Spleen (tissue), 13 donors: ENCODE data around the gene RTF1. TPM values are rescaled to one million over a fixed set of nuclear protein-coding genes. Genes with fewer than 3 reads are reported as not detected.
"Not testable (repeated sequence)": the region's sequence is repeated elsewhere in the genome, so short reads cannot be mapped to it uniquely, and the experiment has no call there.

ENCODE experiments used
- DNase-seq: peaks from one replicate; pipeline ENCODE4 v3.0.0-alpha.2; 2020
- H3K27ac ChIP-seq, 8 donors: fragments of 200-600 bp; sonication (generic) in 7 of 8; 1 replicate in 4 of 8; 2 replicates in 4 of 8; pipeline versions ENCODE4 v1.5.0 to v1.8.0; 2016 to 2021; ENCODE audit warnings: inconsistent platforms in 4 of 8, mild to moderate bottlenecking in 4 of 8, moderate library complexity in 1 of 8
- H3K27me3 ChIP-seq, 7 donors: fragments of 200-600 bp; sonication (generic) in 6 of 7; replicated peaks in 1 of 7; 1 replicate in 4 of 7; 2 replicates in 3 of 7; pipeline versions ENCODE4 v1.5.0 to v1.8.0; 2016 to 2021; ENCODE audit warnings: inconsistent platforms in 3 of 7, mild to moderate bottlenecking in 1 of 7
- H3K36me3 ChIP-seq, 6 donors: fragments of 200-600 bp; sonication (generic) in 5 of 6; 1 replicate in 4 of 6; 2 replicates in 2 of 6; pipeline versions ENCODE4 v1.5.0 to v1.8.0; 2016 to 2021; ENCODE audit warnings: inconsistent platforms in 2 of 6
- H3K4me1 ChIP-seq, 6 donors: fragments of 200-600 bp; sonication (generic) in 5 of 6; 1 replicate in 3 of 6; 2 replicates in 3 of 6; pipeline versions ENCODE4 v1.5.0 to v1.8.0; 2016 to 2021; ENCODE audit warnings: inconsistent platforms in 3 of 6
- H3K4me3 ChIP-seq, 8 donors: fragments of 200-600 bp; sonication (generic) in 7 of 8; 1 replicate in 4 of 8; 2 replicates in 4 of 8; pipeline versions ENCODE4 v1.5.0 to v1.8.0; 2016 to 2021; ENCODE audit warnings: inconsistent platforms in 4 of 8, mild to moderate bottlenecking in 4 of 8, moderate library complexity in 2 of 8
- H3K9me3 ChIP-seq, 8 donors: fragments of 200-600 bp; sonication (generic) in 7 of 8; 1 replicate in 4 of 8; 2 replicates in 4 of 8; pipeline versions ENCODE4 v1.5.0 to v1.8.0; 2016 to 2021; ENCODE audit warnings: inconsistent platforms in 4 of 8
- CTCF ChIP-seq, 11 experiments: fragments of 200-600 bp in 7 of 11; fragments of 450-650 bp in 4 of 11; sonication (generic) in 4 of 11; IDR thresholded peaks in 8 of 11; conservative IDR thresholded peaks in 3 of 11; 1 replicate in 7 of 11; 2 replicates in 4 of 11; pipeline versions ENCODE4 v1.4.0 to v1.8.0; 2016 to 2021; ENCODE audit warnings: antibody characterized with exemption in 11 of 11, inconsistent platforms in 4 of 11, mild to moderate bottlenecking in 1 of 11
- POLR2A ChIP-seq, 3 donors: fragments of 450-650 bp; IDR thresholded peaks; one replicate each; pipeline ENCODE4 v1.5.1; 2017; ENCODE audit warnings: antibody characterized with exemption in 3 of 3, mild to moderate bottlenecking in 1 of 3
- POLR2AphosphoS5 ChIP-seq, 3 donors: sonication (generic); formaldehyde crosslinking; IDR thresholded peaks; one replicate each; pipeline ENCODE4 v1.5.1; 2017; ENCODE audit warnings: antibody characterized with exemption in 3 of 3
- WGBS, 5 donors: extraction: QIAGEN DNeasy Blood & Tissue Kit in 3 of 5; methylation state at CpG; one replicate each; pipeline versions ENCODE4 v1.1.5 to v1.1.7; 2013 to 2018; 5-methylcytosine and 5-hydroxymethylcytosine counted together
- intact Hi-C: fragments of 100-400 bp; cut with DNase I; formaldehyde crosslinking; loops from one replicate; pipeline ENCODE4 v1.15.0; 2023; ENCODE audit warnings: low total_unique reads
- long read RNA-seq, 2 donors: transcript quantifications; one replicate each; lab custom pipeline, GENCODE V29; 2026
- polyA plus RNA-seq, 3 donors: library from polyadenylated mRNA; stranded (reverse); fragments of 200-250 nt; gene quantifications; one replicate each; pipeline ENCODE4 v1.2.1, GENCODE V29; 2013
- total RNA-seq, 7 donors: library from RNA; depleted of rRNA in 3 of 7; stranded (reverse); fragments of >200 nt in 3 of 7; fragmentation: NEBNext Ultra II Directional in 4 of 7; extraction: Animal tissue kit (Norgen Biotek cat#: 25700) in 4 of 7; gene quantifications; one replicate each; pipeline versions ENCODE4 v1.1.0 to v1.2.1, GENCODE V29; 2016 to 2021
- donor health status: healthy with polysubstance abuse.
- donor health status: DM: no; HTN: no; CAD: no; lungs with moderate emphysema.
- donor health status: DM: no; HTN: no; CAD: no.
- donor health status: Bipolar disorder and iron deficiency.
- donor health status: healthy.
- donor health status: DM: no; HTN: no; CAD: no.
- donor health status: DM: yes; HTN: yes; CAD: no.

The RTF1 gene
- 10 to 100 TPM; 29.4 to 71.3 (median 39.6) TPM for total RNA-seq
- polyA plus RNA-seq = 10 to 100 TPM; 14.2 to 22.5 (median 19.4) TPM
- long read RNA-seq, donor 1, partial matches to known transcripts = 6 of 7 reads
- long read RNA-seq, donor 1, other reads (novel, unspliced or antisense) = 0 of 7 reads
- long read RNA-seq, donor 2, full-length matches to known transcripts = 6 of 15 reads
- long read RNA-seq, donor 2, partial matches to known transcripts = 9 of 15 reads
- long read RNA-seq, donor 2, other reads (novel, unspliced or antisense) = 0 of 15 reads

- no peaks in the 10 kb centered on the region for H3K9me3 ChIP-seq
- TF ChIP-seq CTCF (IDR thresholded peaks at IDR 0.05 in 8 of 11, conservative IDR thresholded peaks at IDR 0.05 in 3 of 11) = peak in 1 of 11 experiments; percentile 23
- TF ChIP-seq POLR2A (IDR thresholded peaks at IDR 0.05) = peak in 1 of 3 donors; percentile 70
- peak; percentile 91 to 94 (median 94) for TF ChIP-seq POLR2AphosphoS5 (IDR thresholded peaks at IDR 0.05)
- H3K4me1 ChIP-seq = peaks cover 15 to 59% (median 47%) of the 10 kb centered on the region in 6 donors
- H3K27me3 ChIP-seq = no peaks in the 10 kb centered on the region
- H3K36me3 ChIP-seq = no peaks in the 10 kb centered on the region
- H3K4me3 ChIP-seq = peak within 1 kb of the TSS; percentile 60 to 98 (median 92)
- intact Hi-C loops = no loop called here
- H3K27ac ChIP-seq = peak within 1 kb of the TSS; percentile 71 to 92 (median 89)
- 0 to 2% (median 0%) methylated on average over 36 to 74 of the region's 74 CpGs for WGBS, 5 donors
- DNase-seq = peak; percentile 99
Measured at GRCh38 chr15:41416742-41417417, at the start of gene RTF1. TSS of gene RTF1 (plus strand) at chr15:41417095. CDS start at chr15:41417116, 21 bp downstream.

GRCh38 chr15:41367418-41367817, 49.5 kb upstream of the RTF1 start:
- Histone ChIP-seq H3K4me1 (no peaks in the 10 kb centered on the region), H3K4me3 (no peak overlapping the region), H3K9me3 (no peaks in the 10 kb centered on the region), H3K27me3 (no peaks in the 10 kb centered on the region), H3K27ac (no peak overlapping the region), H3K36me3 (peaks cover 0 to 93% (median 5%) of the 10 kb centered on the region in 6 donors)
- intact Hi-C loops = no loop called here
- no peak for TF ChIP-seq POLR2A (IDR thresholded peaks at IDR 0.05)
- no peak for TF ChIP-seq CTCF (IDR thresholded peaks at IDR 0.05 in 8 of 11, conservative IDR thresholded peaks at IDR 0.05 in 3 of 11)
- no peak for TF ChIP-seq POLR2AphosphoS5 (IDR thresholded peaks at IDR 0.05)
- WGBS, 5 donors = 81 to 100% (median 95%) methylated on average over 3 of the region's 3 CpGs
- no peak for DNase-seq

- TF ChIP-seq POLR2AphosphoS5 (IDR thresholded peaks at IDR 0.05) (no peak), POLR2A (IDR thresholded peaks at IDR 0.05) (no peak), CTCF (IDR thresholded peaks at IDR 0.05 in 8 of 11, conservative IDR thresholded peaks at IDR 0.05 in 3 of 11) (no peak)
- 93 to 100% (median 96%) methylated on average over 3 to 4 of the region's 4 CpGs for WGBS, 5 donors
- Histone ChIP-seq H3K27me3 (no peaks in the 10 kb centered on the region), H3K9me3 (no peaks in the 10 kb centered on the region), H3K27ac (no peak overlapping the region), H3K4me3 (no peak overlapping the region), H3K4me1 (no peaks in the 10 kb centered on the region), H3K36me3 (peaks cover 0 to 72% (median 0%) of the 10 kb centered on the region in 6 donors)
- intact Hi-C loops = no loop called here
- no peak for DNase-seq
Measured at GRCh38 chr15:41377978-41378377, 38.9 kb upstream of the RTF1 start.

GRCh38 chr15:41383974-41384749, 32.7 kb upstream of the RTF1 start:
- H3K27ac ChIP-seq, H3K4me1 ChIP-seq, H3K9me3 ChIP-seq, H3K27me3 ChIP-seq, DNase-seq, H3K4me3 ChIP-seq, intact Hi-C loops: not testable (repeated sequence)
- 88 to 98% (median 96%) methylated on average over 9 of the region's 9 CpGs for WGBS, 5 donors
- peaks cover 0 to 78% (median 25%) of the 10 kb centered on the region in 6 donors for H3K36me3 ChIP-seq
